NB4 (cell line): ENCODE measurements around the gene ZNF70.

Source experiments
- CTCF ChIP-seq: IDR thresholded peaks from one replicate; pipeline ENCODE4 v1.5.1; 2012; ENCODE audit warnings: low read depth, low read length
- MYC ChIP-seq: IDR thresholded peaks from 2 replicates; pipeline ENCODE4 v1.6.1; 2011; ENCODE audit warnings: low read depth, low read length
- POLR2A ChIP-seq: IDR thresholded peaks from 2 replicates; pipeline ENCODE4 v1.6.1; 2011; ENCODE audit warnings: mild to moderate bottlenecking; ENCODE audit not compliant: insufficient read length; ENCODE audit errors: extremely low read depth

DNA sequence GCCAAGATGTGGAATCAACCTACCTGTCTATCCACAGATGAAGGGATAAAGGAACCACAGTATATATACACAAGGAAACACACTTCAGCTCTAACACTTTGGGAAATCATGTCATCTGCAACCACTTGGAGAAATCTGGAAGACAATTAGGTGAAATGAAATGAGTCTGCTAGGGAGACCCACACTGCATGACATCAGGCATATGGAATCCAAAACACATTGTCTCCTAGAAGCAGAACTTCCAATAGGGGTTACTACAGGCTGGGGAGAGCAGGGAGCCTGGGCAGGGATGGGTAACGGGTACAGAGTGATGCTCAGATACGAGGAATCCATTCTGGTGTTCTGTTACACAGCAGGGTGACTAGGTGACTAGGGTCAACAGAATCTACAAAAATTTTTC is 41.8 kb downstream of the ZNF70 start:
- TF ChIP-seq CTCF: no peak
- no peak for TF ChIP-seq POLR2A
- TF ChIP-seq MYC: no peak
